Left ventricle myocardium superior (tissue), 1 donor: ENCODE results near the gene MSANTD1. TPM values are rescaled to one million over a fixed set of nuclear protein-coding genes. Genes with fewer than 3 reads are reported as not detected.

Experiments used
- total RNA-seq: library from RNA; stranded (reverse); fragmentation: NEBNext Ultra II Directional; extraction: Animal tissue kit (Norgen Biotek cat#: 25700); gene quantifications from one replicate; pipeline ENCODE4 v1.2.1, GENCODE V29; 2021
- donor health status: DM: no; HTN: yes; CAD: no; lungs with severe emphysema.

The MSANTD1 gene
- total RNA-seq, 1 donor from 2014 or later = 0.45 TPM

Other genes starting within 250 kb of the MSANTD1 start
- gene HTT-AS, start 174.6 kb upstream of the MSANTD1 start, total RNA-seq = not detected
- gene HTT, start 174.5 kb upstream of the MSANTD1 start, total RNA-seq = 25.9 TPM
- gene RGS12, start 43.9 kb downstream of the MSANTD1 start, total RNA-seq = 14.6 TPM
- gene HGFAC, start 192.8 kb downstream of the MSANTD1 start, total RNA-seq = 0.67 TPM
- 35.5 TPM for gene DOK7, start 214.1 kb downstream of the MSANTD1 start, total RNA-seq